ENCODE results near the gene GPR65. TPM values are rescaled to one million over a fixed set of nuclear protein-coding genes. Genes with fewer than 3 reads are reported as not detected.

Gene GPR65
- total RNA-seq, 2 experiments from 2014 or later, result 16.9 to 17.1 TPM

DNA sequence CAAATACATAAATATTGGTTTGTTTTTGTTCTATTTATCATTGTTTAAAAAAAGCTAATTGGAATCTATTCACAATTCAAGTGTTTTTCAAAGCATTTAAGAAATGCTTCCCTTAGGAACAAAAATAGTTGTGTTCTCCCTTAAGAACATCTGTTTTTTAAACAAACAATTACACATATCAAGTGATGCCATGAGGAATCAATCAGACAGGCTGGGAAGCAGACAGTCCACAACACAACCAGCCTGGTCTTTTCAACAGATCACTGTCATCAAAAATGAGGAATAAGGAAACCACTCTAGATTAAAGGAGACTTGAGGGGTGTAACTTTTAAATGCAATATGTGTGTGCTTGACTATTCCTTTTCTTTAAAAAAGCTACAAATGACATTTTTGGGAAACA is 37.4 kb upstream of the GPR65 start:
- ChIA-PET POLR2A (no interaction called here), CTCF (interaction anchor here (1.2 kb wide), 1 partner anchor 47 kb away, joined by 3 read pairs; no protein-coding TSS in a partner anchor)
- Mint-ChIP-seq H3K4me1 (ENCODE audit: low read depth) (peaks cover 3% of the 10 kb centered on the region), H3K27me3 (no peaks in the 10 kb centered on the region), H3K36me3 (ENCODE audit: low read depth) (peaks cover 13% of the 10 kb centered on the region), H3K4me3 (no peak overlapping the region), H3K27ac (no peak overlapping the region), H3K9me3 (no peaks in the 10 kb centered on the region)
- intact Hi-C loops (cut with micrococcal nuclease), result no loop called here
- no peak for DNase-seq
- TF ChIP-seq, protein P1, sequence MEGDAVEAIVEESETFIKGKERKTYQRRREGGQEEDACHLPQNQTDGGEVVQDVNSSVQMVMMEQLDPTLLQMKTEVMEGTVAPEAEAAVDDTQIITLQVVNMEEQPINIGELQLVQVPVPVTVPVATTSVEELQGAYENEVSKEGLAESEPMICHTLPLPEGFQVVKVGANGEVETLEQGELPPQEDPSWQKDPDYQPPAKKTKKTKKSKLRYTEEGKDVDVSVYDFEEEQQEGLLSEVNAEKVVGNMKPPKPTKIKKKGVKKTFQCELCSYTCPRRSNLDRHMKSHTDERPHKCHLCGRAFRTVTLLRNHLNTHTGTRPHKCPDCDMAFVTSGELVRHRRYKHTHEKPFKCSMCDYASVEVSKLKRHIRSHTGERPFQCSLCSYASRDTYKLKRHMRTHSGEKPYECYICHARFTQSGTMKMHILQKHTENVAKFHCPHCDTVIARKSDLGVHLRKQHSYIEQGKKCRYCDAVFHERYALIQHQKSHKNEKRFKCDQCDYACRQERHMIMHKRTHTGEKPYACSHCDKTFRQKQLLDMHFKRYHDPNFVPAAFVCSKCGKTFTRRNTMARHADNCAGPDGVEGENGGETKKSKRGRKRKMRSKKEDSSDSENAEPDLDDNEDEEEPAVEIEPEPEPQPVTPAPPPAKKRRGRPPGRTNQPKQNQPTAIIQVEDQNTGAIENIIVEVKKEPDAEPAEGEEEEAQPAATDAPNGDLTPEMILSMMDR (IDR thresholded peaks at IDR 0.05), result no peak
- ATAC-seq, result no peak

DNA sequence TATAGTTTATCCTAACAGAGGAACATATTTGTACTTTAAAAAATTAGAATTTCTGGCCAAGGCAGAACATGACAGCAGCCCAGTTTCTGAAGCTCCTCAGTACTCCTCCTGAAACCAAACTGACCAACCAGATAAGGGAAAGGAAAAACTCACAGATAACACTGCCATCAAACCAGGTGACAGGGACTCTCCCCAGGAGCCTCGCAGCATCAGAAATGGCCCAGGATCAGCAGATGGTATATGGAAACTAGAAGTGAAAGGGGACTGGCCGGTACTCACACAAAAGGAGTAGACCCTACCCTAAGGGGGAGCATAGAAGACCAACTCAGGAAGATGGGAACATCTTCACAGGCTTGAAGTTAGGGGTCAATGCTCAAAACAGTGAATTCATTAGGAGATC is 33.9 kb upstream of the GPR65 start:
- DNase-seq (no peak), ATAC-seq (peak; percentile 39)
- TF ChIP-seq, protein P1 (IDR thresholded peaks at IDR 0.05), result no peak
- H3K4me3 Mint-ChIP-seq, result no peak overlapping the region
- ChIA-PET CTCF (no interaction called here), POLR2A (no interaction called here)
- no peaks in the 10 kb centered on the region for H3K27me3 Mint-ChIP-seq
- H3K36me3 Mint-ChIP-seq (ENCODE audit: low read depth), result peaks cover 20% of the 10 kb centered on the region
- no peaks in the 10 kb centered on the region for H3K9me3 Mint-ChIP-seq
- intact Hi-C loops (cut with micrococcal nuclease), result no loop called here
- peaks cover 5% of the 10 kb centered on the region for H3K4me1 Mint-ChIP-seq (ENCODE audit: low read depth)
- H3K27ac Mint-ChIP-seq, result no peak overlapping the region

DNA sequence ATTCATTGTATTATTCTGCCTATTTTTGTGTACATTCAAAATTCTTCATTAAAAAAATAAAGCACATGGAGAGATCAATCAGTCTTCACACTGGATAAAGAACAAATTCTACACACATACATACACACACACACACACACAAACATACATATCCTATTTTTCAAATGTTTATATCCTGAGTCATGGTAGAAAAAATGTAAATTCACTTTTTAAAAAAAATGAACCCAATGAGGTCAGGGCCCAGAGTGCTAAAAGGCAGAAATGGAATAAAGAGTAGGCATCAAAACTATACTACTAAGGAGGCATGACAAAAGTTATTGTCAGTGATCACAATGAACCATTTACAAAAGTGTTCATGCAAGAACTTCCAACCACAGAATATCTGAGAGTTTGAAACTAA is 29.3 kb upstream of the GPR65 start:
- H3K27ac Mint-ChIP-seq, result no peak overlapping the region
- peaks cover 23% of the 10 kb centered on the region for H3K36me3 Mint-ChIP-seq (ENCODE audit: low read depth)
- TF ChIP-seq, protein P1 (IDR thresholded peaks at IDR 0.05), result no peak

DNA sequence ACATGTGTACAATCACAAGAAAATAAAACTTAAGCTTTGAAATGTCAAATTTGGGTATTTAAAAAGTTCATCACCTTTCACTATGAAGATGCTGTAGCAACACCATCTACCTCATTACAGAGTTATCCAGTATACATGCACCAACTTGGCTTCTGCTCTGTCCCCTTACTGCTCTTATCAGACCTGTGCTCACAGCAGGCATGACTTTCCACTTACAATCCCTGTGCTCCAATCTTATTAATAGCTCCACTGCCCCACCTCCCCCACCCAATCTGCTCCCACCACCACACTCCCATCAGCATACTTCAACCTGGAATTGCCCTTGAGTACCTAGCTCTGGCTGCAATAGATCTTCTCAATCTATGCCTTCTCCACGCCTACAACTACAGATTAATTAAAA is 25.2 kb upstream of the GPR65 start:
- Mint-ChIP-seq H3K27ac (no peak overlapping the region), H3K4me1 (ENCODE audit: low read depth) (peaks cover 9% of the 10 kb centered on the region), H3K4me3 (no peak overlapping the region), H3K36me3 (ENCODE audit: low read depth) (peaks cover 23% of the 10 kb centered on the region), H3K27me3 (no peaks in the 10 kb centered on the region), H3K9me3 (no peaks in the 10 kb centered on the region)
- no peak for ATAC-seq
- intact Hi-C loops (cut with micrococcal nuclease), result no loop called here
- CTCF ChIA-PET, result interaction anchor here (1.3 kb wide), 1 partner anchor 35 kb away, joined by 8 read pairs; no protein-coding TSS in a partner anchor
- TF ChIP-seq, protein P1 (IDR thresholded peaks at IDR 0.05), result no peak
- POLR2A ChIA-PET, result interaction anchor here (1.2 kb wide), 1 partner anchor 11 kb away, joined by 4 read pairs; no protein-coding TSS in a partner anchor
- no peak for DNase-seq

More for the DNA sequence above, 29.3 kb upstream of the GPR65 start:
- H3K9me3 Mint-ChIP-seq, result no peaks in the 10 kb centered on the region
- intact Hi-C loops (cut with micrococcal nuclease), result no loop called here
- no peak for ATAC-seq
- ChIA-PET POLR2A (interaction anchor here (1.0 kb wide), 1 partner anchor 91 kb away, joined by 3 read pairs; no protein-coding TSS in a partner anchor), CTCF (no interaction called here)
- H3K4me3 Mint-ChIP-seq, result no peak overlapping the region
- H3K4me1 Mint-ChIP-seq (ENCODE audit: low read depth), result peaks cover 7% of the 10 kb centered on the region
- no peaks in the 10 kb centered on the region for H3K27me3 Mint-ChIP-seq
- no peak for DNase-seq

DNA sequence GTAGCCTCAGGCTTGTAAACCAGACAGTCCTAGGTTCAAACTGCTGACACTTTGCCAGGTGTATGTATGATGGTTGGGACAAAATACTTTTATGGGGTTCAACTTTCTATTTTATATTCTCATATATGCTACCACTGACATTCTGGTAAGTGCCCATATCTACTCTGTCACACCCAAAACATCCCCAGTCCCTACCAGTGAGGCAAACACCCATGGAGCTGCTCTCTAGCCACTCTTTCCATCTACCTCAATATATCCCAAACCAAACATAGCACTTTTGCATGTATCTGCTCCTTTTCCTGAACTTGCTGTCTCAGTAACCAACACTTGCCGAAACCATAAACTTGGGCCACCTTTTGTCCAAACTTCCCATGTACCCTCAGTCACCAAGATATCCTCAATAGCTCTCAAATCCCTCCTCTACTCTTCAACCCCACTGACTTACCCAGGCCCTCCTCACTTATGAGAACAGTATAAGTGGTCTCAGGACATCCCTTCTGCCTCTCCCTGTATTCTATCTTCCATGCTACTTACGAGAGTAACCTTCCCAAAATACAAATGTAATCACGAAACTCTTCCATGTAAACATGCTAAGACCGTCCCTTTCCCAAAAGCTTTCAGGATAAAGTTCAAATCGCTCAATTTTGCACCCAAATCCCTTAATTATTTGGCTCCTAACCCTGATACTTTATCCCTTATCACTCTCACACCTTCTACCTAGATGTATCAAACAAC is 15.5 kb upstream of the GPR65 start:
- ChIA-PET POLR2A (interaction anchor here (1.3 kb wide), 1 partner anchor 16 kb away, joined by 5 read pairs; the partner anchor contains the start of gene GPR65), CTCF (interaction anchor here (1.2 kb wide), 1 partner anchor 25 kb away, joined by 5 read pairs; no protein-coding TSS in a partner anchor)
- ATAC-seq, result no peak
- no peak for DNase-seq
- intact Hi-C loops (cut with micrococcal nuclease), result loop anchor here (5.0 kb wide), 1 partner anchor 37 kb away; no protein-coding TSS in a partner anchor
- peaks cover 36% of the 10 kb centered on the region for H3K4me1 Mint-ChIP-seq (ENCODE audit: low read depth)
- no peak overlapping the region for H3K4me3 Mint-ChIP-seq
- TF ChIP-seq, protein P1 (IDR thresholded peaks at IDR 0.05), result no peak
- no peaks in the 10 kb centered on the region for H3K27me3 Mint-ChIP-seq
- H3K9me3 Mint-ChIP-seq, result no peaks in the 10 kb centered on the region
- H3K36me3 Mint-ChIP-seq (ENCODE audit: low read depth), result peaks cover 2% of the 10 kb centered on the region
- H3K27ac Mint-ChIP-seq, result no peak overlapping the region

All from activated CD8-positive, alpha-beta T cell treated with anti-CD3 and anti-CD28 coated beads for 36 hours (primary cell).